H9 (cell line): Measurements from ENCODE around the gene SPEF2. TPM values are rescaled to one million over a fixed set of nuclear protein-coding genes. Genes with fewer than 3 reads are reported as not detected.

ENCODE experiments used
- DNase-seq: peaks from one replicate; pipeline ENCODE4 v3.0.0-alpha.2; 2017
- H2AFZ ChIP-seq: one replicate; pipeline ENCODE4 v1.6.1; 2013; ENCODE audit warnings: mild to moderate bottlenecking, low read length, control low read depth, moderate library complexity
- H2AK5ac ChIP-seq: 2 replicates; pipeline ENCODE4 v1.6.1; 2013; ENCODE audit warnings: low read length, control low read depth, mixed read lengths; ENCODE audit not compliant: insufficient read length
- H2BK120ac ChIP-seq: one replicate; pipeline ENCODE4 v1.6.1; 2013; ENCODE audit warnings: low read depth, mild to moderate bottlenecking, low read length, control low read depth, inconsistent platforms; ENCODE audit not compliant: poor library complexity, severe bottlenecking
- H2BK12ac ChIP-seq: 2 replicates; pipeline ENCODE4 v1.6.1; 2013; ENCODE audit warnings: low read length, control low read depth, mixed read lengths, low read depth; ENCODE audit not compliant: insufficient read length
- H2BK15ac ChIP-seq: 2 replicates; pipeline ENCODE4 v1.6.1; 2013; ENCODE audit warnings: low read depth, low read length, control low read depth
- H2BK20ac ChIP-seq: one replicate; pipeline ENCODE4 v1.6.1; 2013; ENCODE audit warnings: low read depth, mild to moderate bottlenecking, low read length, control low read depth, inconsistent platforms; ENCODE audit not compliant: poor library complexity, severe bottlenecking
- H2BK5ac ChIP-seq: 2 replicates; pipeline ENCODE4 v1.6.1; 2013; ENCODE audit warnings: low read length, control low read depth, mixed read lengths; ENCODE audit not compliant: insufficient read length
- H3K14ac ChIP-seq: 2 replicates; pipeline ENCODE4 v1.6.1; 2013; ENCODE audit warnings: low read length, control low read depth; ENCODE audit not compliant: insufficient read depth
- H3K18ac ChIP-seq: 2 replicates; pipeline ENCODE4 v1.6.1; 2013; ENCODE audit warnings: low read depth, mild to moderate bottlenecking, mixed read lengths, low read length, control low read depth; ENCODE audit not compliant: insufficient read length
- H3K23ac ChIP-seq: 2 replicates; pipeline ENCODE4 v1.6.1; 2013; ENCODE audit warnings: low read length, control low read depth, mixed read lengths, low read depth; ENCODE audit not compliant: insufficient read length
- H3K23me2 ChIP-seq: 2 replicates; pipeline ENCODE4 v1.6.1; 2013; ENCODE audit warnings: low read depth, mild to moderate bottlenecking, mixed read lengths, low read length, control low read depth; ENCODE audit not compliant: insufficient read length, poor library complexity, severe bottlenecking
- H3K27ac ChIP-seq: 2 replicates; pipeline ENCODE4 v1.5.1; 2013; ENCODE audit warnings: low read length, control low read depth, mixed read lengths, low read depth; ENCODE audit not compliant: insufficient read length
- H3K27me3 ChIP-seq: 2 replicates; pipeline ENCODE4 v1.6.1; 2013; ENCODE audit warnings: low read length, control low read depth, inconsistent platforms; ENCODE audit not compliant: insufficient read depth
- H3K4ac ChIP-seq: 2 replicates; pipeline ENCODE4 v1.6.1; 2013; ENCODE audit warnings: low read depth, mild to moderate bottlenecking, control low read depth, inconsistent platforms, low read length, moderate library complexity
- H3K4me1 ChIP-seq: 2 replicates; pipeline ENCODE4 v1.6.1; 2013; ENCODE audit warnings: low read length, control low read depth, inconsistent platforms; ENCODE audit not compliant: insufficient read depth
- H3K4me2 ChIP-seq: 2 replicates; pipeline ENCODE4 v1.6.1; 2013; ENCODE audit warnings: low read length, control low read depth, mixed read lengths; ENCODE audit not compliant: insufficient read length, insufficient read depth
- H3K56ac ChIP-seq: 2 replicates; pipeline ENCODE4 v1.6.1; 2013; ENCODE audit warnings: low read depth, mild to moderate bottlenecking, mixed read lengths, low read length, control low read depth; ENCODE audit not compliant: insufficient read length
- H3K79me1 ChIP-seq: 2 replicates; pipeline ENCODE4 v1.6.1; 2013; ENCODE audit warnings: low read depth, mild to moderate bottlenecking, moderate library complexity, low read length, control low read depth, inconsistent platforms; ENCODE audit not compliant: insufficient read depth, poor library complexity, severe bottlenecking
- H3K79me2 ChIP-seq: 2 replicates; pipeline ENCODE4 v1.6.1; 2013; ENCODE audit warnings: low read length, control low read depth, inconsistent platforms; ENCODE audit not compliant: insufficient read depth
- H3K9ac ChIP-seq: 2 replicates; pipeline ENCODE4 v1.6.1; 2013; ENCODE audit warnings: low read length, control low read depth, mixed read lengths; ENCODE audit not compliant: insufficient read length; ENCODE audit errors: extremely low read depth
- H3K9me3 ChIP-seq: one replicate; pipeline ENCODE4 v1.6.1; 2013; ENCODE audit warnings: low read depth, low read length, inconsistent platforms; ENCODE audit not compliant: control insufficient read depth
- H3T11ph ChIP-seq: one replicate; pipeline ENCODE4 v1.6.1; 2013; ENCODE audit warnings: mild to moderate bottlenecking, low read length, control low read depth, inconsistent platforms
- H4K20me1 ChIP-seq: one replicate; pipeline ENCODE4 v1.6.1; 2013; ENCODE audit not compliant: control insufficient read depth, insufficient read length, insufficient read depth
- H4K5ac ChIP-seq: 2 replicates; pipeline ENCODE4 v1.6.1; 2013; ENCODE audit warnings: low read depth, mild to moderate bottlenecking, mixed read lengths, low read length, control low read depth; ENCODE audit not compliant: insufficient read length
- H4K8ac ChIP-seq: replicated peaks from 2 replicates; pipeline ENCODE4 v1.6.1; 2013; ENCODE audit warnings: low read length, control low read depth, mixed read lengths, low read depth; ENCODE audit not compliant: insufficient read length
- H4K91ac ChIP-seq: 2 replicates; pipeline ENCODE4 v1.6.1; 2013; ENCODE audit warnings: low read depth, mild to moderate bottlenecking, moderate library complexity, mixed read lengths, low read length, control low read depth; ENCODE audit not compliant: insufficient read length
- H3K27ac Mint-ChIP-seq, 3 experiments: 2 replicates in 2 of 3; 3 replicates in 1 of 3; pipeline ENCODE4 v1.8.0; 2020 to 2021; ENCODE audit warnings: mixed read lengths in 3 of 3, mild to moderate bottlenecking in 1 of 3, moderate library complexity in 1 of 3
- H3K27me3 Mint-ChIP-seq: 2 replicates; pipeline ENCODE4 v1.8.0; 2021; ENCODE audit warnings: low read depth, mild to moderate bottlenecking, moderate library complexity, mixed read lengths
- H3K36me3 Mint-ChIP-seq, 3 experiments: 2 replicates in 2 of 3; 3 replicates in 1 of 3; pipeline ENCODE4 v1.8.0; 2020 to 2021; ENCODE audit warnings: low read depth in 3 of 3, mixed read lengths in 3 of 3; ENCODE audit not compliant: insufficient read depth in 1 of 3
- H3K4me1 Mint-ChIP-seq, 2 experiments: 2 replicates each; pipeline ENCODE4 v1.8.0; 2020; ENCODE audit warnings: mixed read lengths in 2 of 2
- H3K4me3 Mint-ChIP-seq, 2 experiments: 2 replicates in 1 of 2; 3 replicates in 1 of 2; pipeline ENCODE4 v1.8.0; 2020 to 2021; ENCODE audit warnings: mild to moderate bottlenecking in 2 of 2, mixed read lengths in 2 of 2, moderate library complexity in 1 of 2
- H3K9me3 Mint-ChIP-seq, 2 experiments: 2 replicates in 1 of 2; 3 replicates in 1 of 2; pipeline ENCODE4 v1.8.0; 2020; ENCODE audit warnings: mild to moderate bottlenecking in 2 of 2, mixed read lengths in 2 of 2, moderate library complexity in 1 of 2
- WGBS: extraction: QIAGEN DNeasy Blood & Tissue Kit; methylation state at CpG from one replicate; pipeline ENCODE4 v1.1.7; 2013; ENCODE audit warnings: missing lambda C conversion rate, low lambda C conversion rate, mixed read lengths; ENCODE audit not compliant: insufficient read length; ENCODE audit errors: extremely low coverage; 5-methylcytosine and 5-hydroxymethylcytosine counted together
- total RNA-seq: library from RNA; stranded (reverse); gene quantifications from 2 replicates; pipeline ENCODE4 v1.2.1, GENCODE V29; 2021
- TF ChIP-seq, protein P1 (sequence below): fragments of 200-600 bp; sonication (generic); conservative IDR thresholded peaks from 3 replicates; pipeline ENCODE4 v1.8.0; 2021; ENCODE audit warnings: antibody characterized with exemption, mild to moderate bottlenecking

SPEF2 gene
- total RNA-seq, 1 experiment from 2014 or later = 1.0 TPM

DNA sequence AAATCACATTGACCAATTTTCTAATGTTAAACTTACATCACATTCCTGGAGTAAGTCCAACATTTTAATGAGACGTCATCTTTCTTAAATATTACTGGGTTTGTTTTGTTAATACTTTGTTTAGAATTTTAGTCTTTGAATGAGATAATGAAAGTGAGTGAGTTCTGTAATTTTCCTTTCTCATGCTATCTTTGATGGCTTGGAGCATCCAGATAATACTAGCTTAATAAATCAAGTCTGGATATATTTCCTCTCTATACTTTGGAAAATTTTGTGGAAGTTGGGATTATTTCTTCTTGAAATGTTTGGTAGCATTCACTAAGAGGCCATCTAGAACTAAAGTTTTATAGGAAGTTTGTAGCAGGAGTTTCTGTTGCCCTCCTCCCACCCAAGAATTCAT lies 148.3 kb downstream of the SPEF2 start:
- H3K4ac ChIP-seq = no peak overlapping the region
- TF ChIP-seq, protein P1, sequence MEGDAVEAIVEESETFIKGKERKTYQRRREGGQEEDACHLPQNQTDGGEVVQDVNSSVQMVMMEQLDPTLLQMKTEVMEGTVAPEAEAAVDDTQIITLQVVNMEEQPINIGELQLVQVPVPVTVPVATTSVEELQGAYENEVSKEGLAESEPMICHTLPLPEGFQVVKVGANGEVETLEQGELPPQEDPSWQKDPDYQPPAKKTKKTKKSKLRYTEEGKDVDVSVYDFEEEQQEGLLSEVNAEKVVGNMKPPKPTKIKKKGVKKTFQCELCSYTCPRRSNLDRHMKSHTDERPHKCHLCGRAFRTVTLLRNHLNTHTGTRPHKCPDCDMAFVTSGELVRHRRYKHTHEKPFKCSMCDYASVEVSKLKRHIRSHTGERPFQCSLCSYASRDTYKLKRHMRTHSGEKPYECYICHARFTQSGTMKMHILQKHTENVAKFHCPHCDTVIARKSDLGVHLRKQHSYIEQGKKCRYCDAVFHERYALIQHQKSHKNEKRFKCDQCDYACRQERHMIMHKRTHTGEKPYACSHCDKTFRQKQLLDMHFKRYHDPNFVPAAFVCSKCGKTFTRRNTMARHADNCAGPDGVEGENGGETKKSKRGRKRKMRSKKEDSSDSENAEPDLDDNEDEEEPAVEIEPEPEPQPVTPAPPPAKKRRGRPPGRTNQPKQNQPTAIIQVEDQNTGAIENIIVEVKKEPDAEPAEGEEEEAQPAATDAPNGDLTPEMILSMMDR = no peak
- H3K23ac ChIP-seq = no peak overlapping the region
- no peak overlapping the region for H3K4me2 ChIP-seq
- Mint-ChIP-seq H3K36me3 (no peaks in the 10 kb centered on the region), H3K4me1 (no peaks in the 10 kb centered on the region), H3K4me3 (no peak overlapping the region), H3K9me3 (no peaks in the 10 kb centered on the region), H3K27ac (no peak overlapping the region), H3K27me3 (peaks cover 92% of the 10 kb centered on the region)
- H4K91ac ChIP-seq = no peak overlapping the region
- H2BK120ac ChIP-seq = no peak overlapping the region
- H2BK20ac ChIP-seq = no peak overlapping the region
- no peaks in the 10 kb centered on the region for H3K9me3 ChIP-seq
- WGBS = no CpG with 5 or more reads among the region's 1 CpG
- no peaks in the 10 kb centered on the region for H3K23me2 ChIP-seq
- H3T11ph ChIP-seq = no peak overlapping the region
- H2BK15ac ChIP-seq = no peak overlapping the region
- H3K18ac ChIP-seq = no peak overlapping the region
- H3K79me2 ChIP-seq = no peaks in the 10 kb centered on the region
- H3K79me1 ChIP-seq = no peaks in the 10 kb centered on the region
- H3K9ac ChIP-seq = no peak overlapping the region
- no peaks in the 10 kb centered on the region; the same call in 1 of the 2 replicates for H3K4me1 ChIP-seq
- no peak overlapping the region for H2BK12ac ChIP-seq
- H4K8ac ChIP-seq = no peak overlapping the region
- H4K5ac ChIP-seq = no peak overlapping the region
- H3K14ac ChIP-seq = no peak overlapping the region
- H3K56ac ChIP-seq = no peak overlapping the region
- no peak overlapping the region for H2AK5ac ChIP-seq
- H4K20me1 ChIP-seq = no peaks in the 10 kb centered on the region
- DNase-seq = no peak
- peaks cover 2% of the 10 kb centered on the region; the same call in 1 of the 2 replicates for H3K27me3 ChIP-seq
- no peak overlapping the region for H2AFZ ChIP-seq
- no peak overlapping the region for H2BK5ac ChIP-seq
- no peak overlapping the region for H3K27ac ChIP-seq
